DOHH2 (cell line): Measurements from ENCODE around the gene ANGEL1.

ENCODE experiments used
- H3F3A ChIP-seq: fragments of 200-600 bp; sonication (generic), shearing (Covaris generic); 2 replicates; pipeline ENCODE4 v1.6.0; 2016; ENCODE audit warnings: antibody characterized with exemption, mild to moderate bottlenecking; ENCODE audit not compliant: control insufficient read depth, insufficient read depth
- H3K27ac ChIP-seq: fragments of 200-600 bp; sonication (generic); 2 replicates; pipeline ENCODE4 v1.5.1; 2014; ENCODE audit warnings: low read depth, mild to moderate bottlenecking, low read length, moderate library complexity
- H3K27me3 ChIP-seq: fragments of 200-600 bp; sonication (generic); 2 replicates; pipeline ENCODE4 v1.6.1; 2014; ENCODE audit warnings: mild to moderate bottlenecking, low read length, mixed read lengths; ENCODE audit not compliant: control insufficient read depth
- H3K36me3 ChIP-seq: fragments of 200-600 bp; sonication (generic); 2 replicates; pipeline ENCODE4 v1.6.1; 2014; ENCODE audit warnings: mild to moderate bottlenecking, low read length, moderate library complexity, mixed read lengths; ENCODE audit not compliant: control insufficient read depth
- H3K4me1 ChIP-seq: fragments of 200-600 bp; sonication (generic); 2 replicates; pipeline ENCODE4 v1.6.1; 2014; ENCODE audit warnings: mild to moderate bottlenecking, low read length, mixed read lengths; ENCODE audit not compliant: control insufficient read depth
- H3K4me2 ChIP-seq: fragments of 200-600 bp; sonication (generic); 2 replicates; pipeline ENCODE4 v1.6.0; 2014; ENCODE audit warnings: mild to moderate bottlenecking, low read length, moderate library complexity
- H3K4me3 ChIP-seq: fragments of 200-600 bp; sonication (generic); 2 replicates; pipeline ENCODE4 v1.5.1; 2014; ENCODE audit warnings: mild to moderate bottlenecking, low read length, mixed read lengths
- H3K79me2 ChIP-seq: fragments of 200-600 bp; sonication (generic); 2 replicates; pipeline ENCODE4 v1.6.1; 2014; ENCODE audit warnings: mild to moderate bottlenecking, low read length, mixed read lengths; ENCODE audit not compliant: control insufficient read depth
- H3K9me2 ChIP-seq: fragments of 200-600 bp; sonication (generic); replicated peaks from 2 replicates; pipeline ENCODE4 v1.6.1; 2014; ENCODE audit warnings: mild to moderate bottlenecking, low read length, mixed read lengths; ENCODE audit not compliant: control insufficient read depth
- H3K9me3 ChIP-seq: fragments of 200-600 bp; sonication (generic); 2 replicates; pipeline ENCODE4 v1.6.1; 2014; ENCODE audit warnings: antibody characterized with exemption, low read length, mixed read lengths; ENCODE audit not compliant: control insufficient read depth, insufficient read depth
- H4K20me1 ChIP-seq: fragments of 200-600 bp; sonication (generic); 2 replicates; pipeline ENCODE4 v1.6.0; 2014; ENCODE audit warnings: low read depth, mild to moderate bottlenecking, antibody characterized with exemption, low read length, moderate library complexity; ENCODE audit not compliant: control insufficient read depth, insufficient read depth
- EZH2phosphoT487 ChIP-seq: fragments of 200-600 bp; sonication (generic); IDR thresholded peaks from 2 replicates; pipeline ENCODE4 v1.6.1; 2017; ENCODE audit warnings: borderline replicate concordance, mild to moderate bottlenecking, antibody characterized with exemption, low read length, moderate library complexity, mixed read lengths
- TF ChIP-seq, protein P1 (sequence below): fragments of 200-600 bp; sonication (generic); IDR thresholded peaks from one replicate; pipeline ENCODE4 v1.5.1; 2014; ENCODE audit warnings: antibody characterized with exemption, mild to moderate bottlenecking, low read depth, low read length; ENCODE audit not compliant: poor library complexity, severe bottlenecking

The ANGEL1 gene

DNA sequence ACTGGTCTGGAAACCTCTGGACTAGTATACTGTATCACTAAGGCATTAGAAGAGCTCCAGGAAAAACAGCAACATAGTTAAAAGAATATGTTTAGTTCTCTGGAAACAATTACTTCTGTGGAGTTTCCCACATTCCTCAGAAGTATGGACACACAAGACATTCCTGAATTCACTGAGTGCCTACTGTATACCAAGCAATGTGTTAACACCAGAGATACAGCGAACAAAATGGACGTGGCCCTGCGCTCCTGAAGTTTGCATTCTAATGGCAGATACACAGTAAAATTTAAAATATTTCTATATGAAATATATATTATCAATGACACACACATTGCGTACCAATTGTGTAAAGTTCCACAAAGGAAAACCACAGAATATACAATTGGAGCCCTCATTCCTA lies 1.1 kb downstream of the ANGEL1 start:
- Histone ChIP-seq H3K4me1 (peaks cover 20% of the 10 kb centered on the region), H3K4me3 (peak overlapping the region; percentile 91), H4K20me1 (no peaks in the 10 kb centered on the region), H3K9me2 (no peaks in the 10 kb centered on the region), H3K27me3 (no peaks in the 10 kb centered on the region), H3K9me3 (no peaks in the 10 kb centered on the region), H3K79me2 (peaks cover 30% of the 10 kb centered on the region), H3K4me2 (peak overlapping the region; percentile 94), H3F3A (no peaks in the 10 kb centered on the region), H3K27ac (no peak overlapping the region), H3K36me3 (peaks cover 28% of the 10 kb centered on the region)
- TF ChIP-seq, protein P1, sequence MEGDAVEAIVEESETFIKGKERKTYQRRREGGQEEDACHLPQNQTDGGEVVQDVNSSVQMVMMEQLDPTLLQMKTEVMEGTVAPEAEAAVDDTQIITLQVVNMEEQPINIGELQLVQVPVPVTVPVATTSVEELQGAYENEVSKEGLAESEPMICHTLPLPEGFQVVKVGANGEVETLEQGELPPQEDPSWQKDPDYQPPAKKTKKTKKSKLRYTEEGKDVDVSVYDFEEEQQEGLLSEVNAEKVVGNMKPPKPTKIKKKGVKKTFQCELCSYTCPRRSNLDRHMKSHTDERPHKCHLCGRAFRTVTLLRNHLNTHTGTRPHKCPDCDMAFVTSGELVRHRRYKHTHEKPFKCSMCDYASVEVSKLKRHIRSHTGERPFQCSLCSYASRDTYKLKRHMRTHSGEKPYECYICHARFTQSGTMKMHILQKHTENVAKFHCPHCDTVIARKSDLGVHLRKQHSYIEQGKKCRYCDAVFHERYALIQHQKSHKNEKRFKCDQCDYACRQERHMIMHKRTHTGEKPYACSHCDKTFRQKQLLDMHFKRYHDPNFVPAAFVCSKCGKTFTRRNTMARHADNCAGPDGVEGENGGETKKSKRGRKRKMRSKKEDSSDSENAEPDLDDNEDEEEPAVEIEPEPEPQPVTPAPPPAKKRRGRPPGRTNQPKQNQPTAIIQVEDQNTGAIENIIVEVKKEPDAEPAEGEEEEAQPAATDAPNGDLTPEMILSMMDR = no peak
- TF ChIP-seq EZH2phosphoT487 = no peak

DNA sequence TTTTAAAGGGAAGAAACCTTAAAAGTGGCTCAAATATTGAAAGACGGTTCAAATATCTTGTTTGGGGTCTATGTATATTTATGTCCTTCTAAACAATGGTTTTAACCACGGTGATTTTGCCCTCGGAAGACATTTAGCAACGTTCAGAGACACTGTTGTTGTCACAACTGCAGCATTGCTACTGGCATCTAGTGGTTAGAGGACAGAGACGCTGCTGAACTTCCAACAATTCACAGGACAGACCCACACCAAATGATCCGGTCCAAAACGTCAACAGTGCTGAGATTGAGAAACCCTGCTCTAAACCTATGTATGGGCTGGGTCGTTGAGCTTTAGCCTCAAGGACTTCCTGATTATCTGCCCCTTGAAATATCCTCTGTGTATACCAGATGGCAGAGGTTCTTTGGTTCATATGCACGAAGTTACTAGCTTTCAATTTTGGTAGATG lies 1.7 kb downstream of the ANGEL1 start:
- H3K36me3 ChIP-seq = peaks cover 33% of the 10 kb centered on the region
- no peak overlapping the region for H3K27ac ChIP-seq
- peak overlapping the region; percentile 91 for H3K4me3 ChIP-seq
- H3K4me1 ChIP-seq = peaks cover 20% of the 10 kb centered on the region
- TF ChIP-seq, protein P1 = peak; percentile 60
- TF ChIP-seq EZH2phosphoT487 = no peak
- no peaks in the 10 kb centered on the region for H3K9me2 ChIP-seq
- peaks cover 30% of the 10 kb centered on the region for H3K79me2 ChIP-seq
- no peaks in the 10 kb centered on the region for H3F3A ChIP-seq
- H3K9me3 ChIP-seq = no peaks in the 10 kb centered on the region
- H3K27me3 ChIP-seq = no peaks in the 10 kb centered on the region
- H3K4me2 ChIP-seq = peak overlapping the region; percentile 94
- no peaks in the 10 kb centered on the region for H4K20me1 ChIP-seq

GRCh38 chr14:76810525-76810924 lies 2.2 kb downstream of the ANGEL1 start:
- TF ChIP-seq, protein P1 = no peak
- TF ChIP-seq EZH2phosphoT487 = no peak
- no peaks in the 10 kb centered on the region for H4K20me1 ChIP-seq
- H3K27ac ChIP-seq = no peak overlapping the region
- H3K36me3 ChIP-seq = peaks cover 38% of the 10 kb centered on the region
- no peaks in the 10 kb centered on the region for H3F3A ChIP-seq
- H3K79me2 ChIP-seq = peaks cover 30% of the 10 kb centered on the region
- peaks cover 20% of the 10 kb centered on the region for H3K4me1 ChIP-seq
- H3K9me3 ChIP-seq = no peaks in the 10 kb centered on the region
- H3K4me3 ChIP-seq = peak overlapping the region; percentile 91
- peak overlapping the region; percentile 94 for H3K4me2 ChIP-seq
- no peaks in the 10 kb centered on the region for H3K9me2 ChIP-seq
- H3K27me3 ChIP-seq = no peaks in the 10 kb centered on the region
